Fibroblast of mammary gland (primary cell): ENCODE data around the gene MESD.
"Not testable (repeated sequence)": the region's sequence is repeated elsewhere in the genome, so short reads cannot be mapped to it uniquely, and the experiment has no call there.

Experiments
- DNase-seq: peaks from one replicate; pipeline ENCODE4 v3.0.0-alpha.2; 2010; ENCODE audit warnings: low read depth
- H3K4me3 ChIP-seq: 2 replicates; pipeline ENCODE4 v1.5.1; 2011; ENCODE audit warnings: low read depth, mild to moderate bottlenecking, low read length, moderate library complexity; ENCODE audit not compliant: control insufficient read depth
- CTCF ChIP-seq: conservative IDR thresholded peaks from 2 replicates; pipeline ENCODE4 v1.5.1; 2011; ENCODE audit warnings: low read depth, low read length, inconsistent platforms; ENCODE audit not compliant: control insufficient read depth, insufficient read depth

MESD gene

GRCh38 chr15:80957556-80957955, 32.1 kb downstream of the MESD start:
- no peak overlapping the region for H3K4me3 ChIP-seq
- DNase-seq, result no peak
- no peak for TF ChIP-seq CTCF

- DNase-seq, result peak; percentile 95
- not testable (repeated sequence) for H3K4me3 ChIP-seq
Observed at GRCh38 chr15:80955571-80956452, 33.8 kb downstream of the MESD start.

GRCh38 chr15:80953953-80954778, 35.5 kb downstream of the MESD start:
- no peak for DNase-seq
- no peak overlapping the region for H3K4me3 ChIP-seq
- TF ChIP-seq CTCF, result no peak

GRCh38 chr15:80953001-80953952, 36.3 kb downstream of the MESD start:
- no peak for TF ChIP-seq CTCF
- DNase-seq, result no peak
- H3K4me3 ChIP-seq, result no peak overlapping the region

- DNase-seq, result no peak
- no peak for TF ChIP-seq CTCF
- H3K4me3 ChIP-seq, result no peak overlapping the region
Observed at GRCh38 chr15:80951941-80952340, 37.7 kb downstream of the MESD start.

- DNase-seq, result no peak
- no peak for TF ChIP-seq CTCF
- H3K4me3 ChIP-seq, result no peak overlapping the region
Observed at GRCh38 chr15:80950291-80951078, 39.1 kb downstream of the MESD start.
